ENCODE measurements around the gene HDHD5.
"Not testable (repeated sequence)": the region's sequence is repeated elsewhere in the genome, so short reads cannot be mapped to it uniquely, and the experiment has no call there.

HDHD5 gene

GRCh38 chr22:17155941-17156340 is 3.1 kb downstream of the HDHD5 start:
- Histone ChIP-seq H3K36me3 (ENCODE audit: insufficient read depth, low read length) (no peaks in the 10 kb centered on the region), H3K27me3 (ENCODE audit: insufficient read depth, low read length) (no peaks in the 10 kb centered on the region), H2AFZ (ENCODE audit: low read length, unreplicated experiment) (no peak overlapping the region), H3K27ac (ENCODE audit: low read depth, low read length) (no peak overlapping the region), H3K4me3 (ENCODE audit: low read depth, low read length) (peak overlapping the region; percentile 16; the same call in 1 of the 2 replicates), H3K79me2 (ENCODE audit: control insufficient read depth, insufficient read depth, low read length, unreplicated experiment) (peaks cover 52% of the 10 kb centered on the region), H3K4me1 (ENCODE audit: control insufficient read depth, insufficient read depth, low read length, unreplicated experiment) (peaks cover 7% of the 10 kb centered on the region)

- Histone ChIP-seq H2AFZ (ENCODE audit: low read length, unreplicated experiment) (no peak overlapping the region), H3K4me3 (ENCODE audit: low read depth, low read length) (no peak overlapping the region), H3K79me2 (ENCODE audit: control insufficient read depth, insufficient read depth, low read length, unreplicated experiment) (peaks cover 57% of the 10 kb centered on the region), H3K27ac (ENCODE audit: low read depth, low read length) (no peak overlapping the region), H3K4me1 (ENCODE audit: control insufficient read depth, insufficient read depth, low read length, unreplicated experiment) (peaks cover 11% of the 10 kb centered on the region), H3K27me3 (ENCODE audit: insufficient read depth, low read length) (no peaks in the 10 kb centered on the region), H3K36me3 (ENCODE audit: insufficient read depth, low read length) (no peaks in the 10 kb centered on the region)
These were observed 6.1 kb downstream of the HDHD5 start for GRCh38 chr22:17152971-17153370.

- H3K79me2 ChIP-seq (ENCODE audit: control insufficient read depth, insufficient read depth, low read length, unreplicated experiment), result peaks cover 51% of the 10 kb centered on the region
- no peaks in the 10 kb centered on the region for H3K27me3 ChIP-seq (ENCODE audit: insufficient read depth, low read length)
- H3K36me3 ChIP-seq (ENCODE audit: insufficient read depth, low read length), result no peaks in the 10 kb centered on the region
- peaks cover 6% of the 10 kb centered on the region for H3K4me1 ChIP-seq (ENCODE audit: control insufficient read depth, insufficient read depth, low read length, unreplicated experiment)
- H3K27ac ChIP-seq (ENCODE audit: low read depth, low read length), result no peak overlapping the region
- H2AFZ ChIP-seq (ENCODE audit: low read length, unreplicated experiment), result no peak overlapping the region
- no peak overlapping the region for H3K4me3 ChIP-seq (ENCODE audit: low read depth, low read length)
These were observed 6.7 kb downstream of the HDHD5 start for GRCh38 chr22:17152340-17152739.

GRCh38 chr22:17149076-17149815 is 9.8 kb downstream of the HDHD5 start:
- H3K4me3 ChIP-seq (ENCODE audit: low read depth, low read length), result no peak overlapping the region
- H3K4me1 ChIP-seq (ENCODE audit: control insufficient read depth, insufficient read depth, low read length, unreplicated experiment), result peaks cover 4% of the 10 kb centered on the region
- no peaks in the 10 kb centered on the region for H3K36me3 ChIP-seq (ENCODE audit: insufficient read depth, low read length)
- no peak overlapping the region for H3K27ac ChIP-seq (ENCODE audit: low read depth, low read length)
- H3K27me3 ChIP-seq (ENCODE audit: insufficient read depth, low read length), result no peaks in the 10 kb centered on the region
- H3K79me2 ChIP-seq (ENCODE audit: control insufficient read depth, insufficient read depth, low read length, unreplicated experiment), result peaks cover 29% of the 10 kb centered on the region
- H2AFZ ChIP-seq (ENCODE audit: low read length, unreplicated experiment), result no peak overlapping the region

- not testable (repeated sequence) for H3K4me1 ChIP-seq (ENCODE audit: control insufficient read depth, insufficient read depth, low read length, unreplicated experiment); H3K36me3 ChIP-seq (ENCODE audit: insufficient read depth, low read length); H2AFZ ChIP-seq (ENCODE audit: low read length, unreplicated experiment); H3K4me3 ChIP-seq (ENCODE audit: low read depth, low read length); H3K27me3 ChIP-seq (ENCODE audit: insufficient read depth, low read length); H3K27ac ChIP-seq (ENCODE audit: low read depth, low read length)
- H3K79me2 ChIP-seq (ENCODE audit: control insufficient read depth, insufficient read depth, low read length, unreplicated experiment), result peaks cover 13% of the 10 kb centered on the region
These were observed 11.6 kb downstream of the HDHD5 start for GRCh38 chr22:17147458-17147857.

- Histone ChIP-seq H2AFZ (ENCODE audit: low read length, unreplicated experiment) (no peak overlapping the region), H3K79me2 (ENCODE audit: control insufficient read depth, insufficient read depth, low read length, unreplicated experiment) (no peaks in the 10 kb centered on the region), H3K27me3 (ENCODE audit: insufficient read depth, low read length) (no peaks in the 10 kb centered on the region), H3K4me3 (ENCODE audit: low read depth, low read length) (no peak overlapping the region), H3K36me3 (ENCODE audit: insufficient read depth, low read length) (no peaks in the 10 kb centered on the region), H3K27ac (ENCODE audit: low read depth, low read length) (no peak overlapping the region), H3K4me1 (ENCODE audit: control insufficient read depth, insufficient read depth, low read length, unreplicated experiment) (no peaks in the 10 kb centered on the region)
These were observed 13.9 kb downstream of the HDHD5 start for GRCh38 chr22:17145021-17145680.

- Histone ChIP-seq H3K4me1 (ENCODE audit: control insufficient read depth, insufficient read depth, low read length, unreplicated experiment) (no peaks in the 10 kb centered on the region), H3K27me3 (ENCODE audit: insufficient read depth, low read length) (no peaks in the 10 kb centered on the region), H3K27ac (ENCODE audit: low read depth, low read length) (no peak overlapping the region), H3K4me3 (ENCODE audit: low read depth, low read length) (no peak overlapping the region), H3K36me3 (ENCODE audit: insufficient read depth, low read length) (no peaks in the 10 kb centered on the region), H3K79me2 (ENCODE audit: control insufficient read depth, insufficient read depth, low read length, unreplicated experiment) (no peaks in the 10 kb centered on the region), H2AFZ (ENCODE audit: low read length, unreplicated experiment) (no peak overlapping the region)
These were observed 15.3 kb downstream of the HDHD5 start for GRCh38 chr22:17143826-17144225.

GRCh38 chr22:17143101-17143500 is 16.0 kb downstream of the HDHD5 start:
- Histone ChIP-seq H3K27me3 (ENCODE audit: insufficient read depth, low read length) (no peaks in the 10 kb centered on the region), H3K79me2 (ENCODE audit: control insufficient read depth, insufficient read depth, low read length, unreplicated experiment) (no peaks in the 10 kb centered on the region), H3K36me3 (ENCODE audit: insufficient read depth, low read length) (no peaks in the 10 kb centered on the region), H3K4me3 (ENCODE audit: low read depth, low read length) (no peak overlapping the region), H3K27ac (ENCODE audit: low read depth, low read length) (no peak overlapping the region), H3K4me1 (ENCODE audit: control insufficient read depth, insufficient read depth, low read length, unreplicated experiment) (no peaks in the 10 kb centered on the region), H2AFZ (ENCODE audit: low read length, unreplicated experiment) (no peak overlapping the region)

GRCh38 chr22:17140826-17141766 is 18.0 kb downstream of the HDHD5 start:
- H3K36me3 ChIP-seq (ENCODE audit: insufficient read depth, low read length), result no peaks in the 10 kb centered on the region
- H2AFZ ChIP-seq (ENCODE audit: low read length, unreplicated experiment), result no peak overlapping the region
- H3K79me2 ChIP-seq (ENCODE audit: control insufficient read depth, insufficient read depth, low read length, unreplicated experiment), result no peaks in the 10 kb centered on the region
- H3K27me3 ChIP-seq (ENCODE audit: insufficient read depth, low read length), result no peaks in the 10 kb centered on the region
- H3K4me1 ChIP-seq (ENCODE audit: control insufficient read depth, insufficient read depth, low read length, unreplicated experiment), result no peaks in the 10 kb centered on the region
- H3K4me3 ChIP-seq (ENCODE audit: low read depth, low read length), result no peak overlapping the region
- no peak overlapping the region for H3K27ac ChIP-seq (ENCODE audit: low read depth, low read length)

- Histone ChIP-seq H2AFZ (ENCODE audit: low read length, unreplicated experiment) (no peak overlapping the region), H3K36me3 (ENCODE audit: insufficient read depth, low read length) (no peaks in the 10 kb centered on the region), H3K79me2 (ENCODE audit: control insufficient read depth, insufficient read depth, low read length, unreplicated experiment) (no peaks in the 10 kb centered on the region), H3K4me1 (ENCODE audit: control insufficient read depth, insufficient read depth, low read length, unreplicated experiment) (no peaks in the 10 kb centered on the region), H3K4me3 (ENCODE audit: low read depth, low read length) (no peak overlapping the region), H3K27me3 (ENCODE audit: insufficient read depth, low read length) (no peaks in the 10 kb centered on the region), H3K27ac (ENCODE audit: low read depth, low read length) (no peak overlapping the region)
These were observed 19.1 kb downstream of the HDHD5 start for GRCh38 chr22:17140022-17140421.
